NCI-H2227 (cell line): ENCODE measurements around the gene C5orf58.
"Not testable (repeated sequence)": the region's sequence is repeated elsewhere in the genome, so short reads cannot be mapped to it uniquely, and the experiment has no call there.

Source experiments
- DNase-seq: peaks from one replicate; lab custom pipeline; 2025; ENCODE audit not compliant: unreplicated experiment; lab: John Stamatoyannopoulos, UW

C5orf58 gene

DNA sequence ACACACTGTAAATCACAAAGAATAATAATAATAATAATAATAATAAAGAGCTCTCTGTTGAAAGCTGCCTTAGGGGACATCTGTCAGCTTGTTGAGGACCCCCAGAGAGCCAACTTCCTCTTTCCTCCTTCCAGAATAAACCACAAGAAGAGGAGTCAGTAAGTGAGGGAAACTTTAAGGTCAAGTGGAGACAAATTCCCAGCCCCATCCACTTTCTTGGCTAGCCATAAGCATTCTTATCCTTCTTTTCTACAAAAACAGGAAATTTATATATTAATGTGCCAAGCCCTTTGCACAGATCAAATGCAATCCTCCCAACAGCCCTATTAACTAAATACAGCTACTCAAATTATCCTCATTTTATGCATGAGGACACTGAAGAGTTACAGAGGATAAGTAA, 9.4 kb upstream of the C5orf58 start:
- DNase-seq, result no peak

DNA sequence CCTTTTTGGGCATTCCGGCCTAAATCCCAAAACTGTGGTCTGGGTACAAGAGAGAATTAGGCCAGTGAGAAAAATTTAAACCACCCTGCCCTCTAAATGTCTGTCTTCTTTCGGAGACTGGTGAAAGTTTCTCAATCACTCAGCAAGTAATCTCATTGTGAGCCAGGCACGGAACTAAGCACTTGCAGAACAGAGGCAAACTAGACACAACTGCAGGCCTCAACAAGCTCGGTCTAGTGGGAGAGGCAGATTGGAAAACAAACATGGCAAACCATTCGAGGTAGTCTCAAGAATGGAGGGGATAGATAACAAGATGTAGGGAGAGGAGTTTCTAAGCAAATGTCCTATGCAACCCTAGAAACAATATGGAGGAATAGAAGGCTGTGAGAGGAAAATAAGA, 8.9 kb upstream of the C5orf58 start:
- DNase-seq, result no peak

DNA sequence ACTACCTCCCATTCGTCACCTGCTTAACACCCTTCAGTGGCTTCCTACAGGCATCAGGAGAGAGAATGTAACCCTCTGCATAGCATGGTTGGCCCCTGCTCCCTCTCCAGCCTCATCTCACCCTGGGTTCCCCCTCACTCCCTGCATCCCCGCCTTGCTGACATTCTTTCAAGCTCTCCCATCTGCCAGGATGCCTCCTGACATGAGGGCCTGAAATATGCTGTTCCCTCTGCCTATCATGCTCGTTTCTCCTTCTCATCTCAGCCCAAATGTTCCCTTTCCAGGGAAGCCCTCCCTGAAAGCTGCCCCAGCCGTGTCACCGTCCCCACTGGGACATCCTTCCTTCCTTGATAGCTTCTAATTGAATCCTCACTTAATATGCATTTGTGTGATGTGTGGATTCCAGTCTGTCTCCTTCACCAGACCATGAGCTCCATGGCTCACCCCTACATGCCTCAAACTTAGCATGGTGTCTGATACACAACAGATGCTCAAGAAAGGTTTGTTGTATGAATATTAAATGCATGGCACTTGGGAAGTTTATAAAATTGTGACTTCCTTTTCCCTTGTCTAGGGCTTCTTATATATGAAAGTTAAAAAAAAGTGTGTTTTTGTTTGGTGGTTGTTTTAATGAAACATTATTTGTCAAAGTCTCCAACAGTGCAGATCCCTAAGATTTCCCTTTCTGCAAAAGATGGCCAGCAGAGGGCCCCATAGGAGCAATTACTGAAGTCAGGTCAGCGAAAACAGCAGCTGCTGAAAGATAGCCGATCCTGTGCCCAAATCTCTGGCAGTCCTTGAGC, 7.3 kb upstream of the C5orf58 start:
- DNase-seq, result peak; percentile 71

DNA sequence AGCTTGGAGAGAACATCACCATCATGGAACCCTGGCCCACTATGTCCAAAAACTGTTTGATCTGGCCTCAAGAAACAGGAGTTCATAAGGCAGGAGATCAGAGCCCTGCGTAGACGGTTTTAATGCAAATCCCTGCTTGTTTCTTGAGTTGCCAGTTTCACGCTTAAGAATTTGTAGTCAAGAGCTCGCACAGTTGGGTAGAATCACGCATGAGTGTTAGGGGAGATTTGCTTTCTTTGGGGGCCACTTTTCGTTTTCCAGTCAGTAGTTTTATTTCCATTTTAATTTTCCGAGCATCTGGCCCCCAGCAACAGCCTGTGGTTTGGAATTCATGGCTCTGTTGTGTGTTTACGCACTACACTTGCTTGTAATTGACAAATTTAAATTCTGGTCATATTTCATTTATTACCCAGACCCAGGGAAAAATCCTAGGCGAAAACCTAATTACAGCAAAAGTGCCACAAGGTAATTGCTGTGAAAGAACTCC, 6.6 kb upstream of the C5orf58 start:
- no peak for DNase-seq

DNA sequence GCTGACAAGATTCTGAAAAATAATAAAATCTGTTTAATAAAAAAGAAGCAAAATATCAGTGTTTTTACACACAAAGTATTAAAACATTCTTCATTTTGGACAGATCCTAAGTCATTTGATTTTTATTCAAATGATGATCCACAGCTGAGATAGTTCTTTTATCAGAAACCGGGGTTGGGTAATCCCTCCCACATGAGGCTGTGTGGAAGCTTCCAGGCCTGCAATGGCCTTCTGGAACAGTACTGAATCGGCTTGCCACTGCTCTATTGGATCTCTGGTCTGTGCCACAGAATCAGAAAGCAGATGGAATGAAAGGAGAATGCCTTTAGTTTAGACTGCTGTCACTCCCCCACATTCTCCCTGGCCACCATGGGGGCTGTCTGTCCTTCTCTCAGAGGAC, 6.1 kb upstream of the C5orf58 start:
- DNase-seq, result no peak

DNA sequence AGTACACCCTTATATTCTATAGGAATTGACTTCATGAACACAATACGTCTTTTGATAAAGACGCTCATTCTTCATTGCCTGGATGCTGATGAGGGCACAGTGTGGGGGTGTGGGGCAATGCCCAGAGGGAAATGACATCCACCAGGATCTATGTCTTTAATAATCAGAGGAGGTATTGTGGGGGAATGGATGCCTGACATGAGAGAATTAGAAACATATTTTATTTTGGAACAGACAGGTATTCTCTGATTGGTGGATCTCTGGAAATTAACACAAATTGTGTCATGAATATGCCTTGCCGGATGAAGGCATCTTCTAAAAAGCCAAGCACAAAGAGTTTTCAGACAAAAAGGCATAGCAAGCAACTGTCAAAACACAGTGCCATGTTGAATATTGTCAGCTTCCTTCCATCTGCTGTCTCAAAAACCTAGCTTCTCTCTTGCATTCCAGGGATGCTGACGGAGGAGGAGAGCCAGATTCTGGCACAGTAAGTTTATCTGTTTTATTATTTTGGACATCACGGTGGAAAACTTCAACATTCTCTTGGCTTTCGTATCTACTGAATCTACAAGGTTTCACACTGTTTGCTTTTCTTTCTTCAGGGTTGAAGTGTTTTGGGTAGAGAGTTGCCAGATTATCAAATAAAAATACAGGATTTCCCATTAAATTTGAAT, 3.9 kb upstream of the C5orf58 start:
- DNase-seq, result no peak

DNA sequence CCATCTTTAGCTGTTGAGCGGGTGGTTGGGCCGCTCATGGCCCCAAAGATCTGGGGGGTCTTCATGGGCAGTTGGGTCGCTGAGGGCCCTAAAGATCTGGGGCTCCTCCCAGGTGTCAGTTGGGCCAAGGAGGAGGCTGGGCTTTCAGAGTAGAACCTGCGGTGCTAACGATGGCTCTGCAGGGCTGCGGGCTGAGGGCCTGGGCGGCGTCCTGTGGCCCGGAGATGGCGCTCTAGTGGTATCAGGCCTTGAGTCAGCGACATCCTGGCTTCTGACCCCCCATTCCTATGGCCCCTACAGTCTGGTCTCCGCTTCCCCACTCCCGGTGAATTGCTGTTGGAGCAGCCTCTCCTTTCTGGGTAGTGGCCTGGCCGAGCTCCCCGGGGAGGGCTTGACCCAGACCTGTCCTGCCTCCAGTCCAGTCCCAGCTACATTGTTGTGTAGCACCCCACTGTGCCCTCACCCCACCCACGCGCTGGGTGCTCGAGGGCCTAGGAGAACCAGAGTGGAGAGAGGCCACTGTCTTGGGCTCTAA, 640 bp downstream of the C5orf58 start:
- no peak for DNase-seq

DNA sequence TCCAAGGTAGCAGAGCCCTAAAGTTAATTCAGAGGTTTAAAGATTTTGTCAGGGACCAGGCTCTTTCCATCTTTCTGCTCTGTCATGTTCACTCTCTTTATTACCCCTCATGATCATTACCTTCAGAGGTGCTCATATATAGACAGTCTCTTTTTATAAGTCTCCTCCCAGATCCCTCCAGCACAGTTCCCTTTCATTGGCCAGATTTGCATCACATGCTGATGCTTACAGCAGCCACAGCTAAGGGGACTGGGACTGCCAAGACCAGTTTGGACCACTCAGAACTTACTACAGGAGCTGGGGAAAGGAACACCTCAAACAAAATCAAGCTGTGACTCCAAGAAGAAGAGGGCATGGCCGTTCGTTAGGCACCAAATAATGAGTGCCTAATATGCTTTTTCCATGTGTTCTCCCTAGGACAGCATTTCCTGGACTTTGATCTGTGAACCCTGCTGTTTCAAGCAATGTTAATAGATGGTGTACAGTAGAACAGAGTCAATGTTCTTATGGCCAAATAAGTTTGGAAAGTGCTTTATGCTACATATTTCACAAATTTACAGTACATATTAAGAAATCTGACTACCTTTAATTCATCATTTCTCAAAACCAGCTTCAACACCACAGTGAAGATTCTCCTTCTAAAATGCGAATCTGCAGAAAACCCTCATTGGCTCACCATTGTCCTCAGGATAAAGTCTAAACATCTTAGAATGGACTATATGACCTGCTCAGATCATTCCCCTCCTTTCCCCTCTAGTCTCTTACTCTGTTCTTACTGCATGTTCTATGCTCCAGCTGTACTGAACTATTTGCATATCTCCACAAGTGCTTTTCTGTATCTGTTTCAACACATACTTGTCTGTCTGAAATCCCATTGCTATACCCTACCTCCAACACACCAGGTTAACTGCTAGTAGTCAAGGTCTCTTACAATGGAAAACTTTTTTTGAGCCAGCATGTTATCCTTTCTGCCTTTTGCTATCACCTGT, 3.4 kb downstream of the C5orf58 start:
- DNase-seq, result no peak

DNA sequence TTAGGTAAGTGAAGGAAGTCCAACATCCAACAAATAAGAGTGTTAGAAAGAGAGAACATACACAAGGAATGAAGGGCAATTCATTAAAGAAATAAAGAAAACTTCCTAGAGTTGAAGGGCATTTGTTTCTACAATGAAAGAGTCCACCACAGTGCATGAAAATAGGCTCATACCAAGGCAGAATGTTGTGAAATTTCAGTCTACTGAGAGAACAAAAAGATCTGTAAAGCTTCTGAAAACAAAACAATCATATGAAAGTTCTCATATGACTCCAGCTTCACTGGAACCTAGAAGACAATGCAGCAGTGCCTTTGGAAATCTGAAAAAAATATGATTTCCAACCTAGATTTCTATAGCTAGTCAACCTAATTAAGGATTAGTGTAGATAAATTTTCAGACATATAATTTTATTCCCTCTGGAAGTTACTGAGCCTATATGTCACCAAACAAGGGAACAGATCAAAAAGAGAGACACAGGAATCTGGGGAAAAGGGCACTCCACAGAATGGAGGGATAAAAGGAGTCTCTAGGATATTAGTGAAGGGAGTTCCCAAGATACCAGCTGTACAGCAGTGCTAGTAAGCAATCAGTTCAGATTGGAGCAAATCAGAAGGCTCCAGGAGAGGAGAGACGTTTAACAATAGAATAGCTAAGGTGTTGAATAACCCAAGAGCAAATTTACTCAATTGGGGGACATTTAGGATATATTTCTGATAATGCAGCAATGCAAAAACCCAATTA, 5.8 kb downstream of the C5orf58 start:
- DNase-seq, result no peak

DNA sequence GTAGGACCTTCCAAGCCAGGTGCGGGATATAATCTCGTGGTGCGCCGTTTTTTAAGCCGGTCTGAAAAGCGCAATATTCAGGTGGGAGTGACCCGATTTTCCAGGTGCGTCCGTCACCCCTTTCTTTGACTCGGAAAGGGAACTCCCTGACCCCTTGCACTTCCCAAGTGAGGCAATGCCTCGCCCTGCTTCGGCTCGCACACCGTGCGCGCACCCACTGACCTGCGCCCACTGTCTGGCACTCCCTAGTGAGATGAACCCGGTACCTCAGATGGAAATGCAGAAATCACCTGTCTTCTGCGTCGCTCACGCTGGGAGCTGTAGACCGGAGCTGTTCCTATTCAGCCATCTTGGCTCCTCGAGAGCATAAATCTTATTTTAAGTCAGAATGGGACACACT, 12.7 kb downstream of the C5orf58 start:
- DNase-seq, result not testable (repeated sequence)

DNA sequence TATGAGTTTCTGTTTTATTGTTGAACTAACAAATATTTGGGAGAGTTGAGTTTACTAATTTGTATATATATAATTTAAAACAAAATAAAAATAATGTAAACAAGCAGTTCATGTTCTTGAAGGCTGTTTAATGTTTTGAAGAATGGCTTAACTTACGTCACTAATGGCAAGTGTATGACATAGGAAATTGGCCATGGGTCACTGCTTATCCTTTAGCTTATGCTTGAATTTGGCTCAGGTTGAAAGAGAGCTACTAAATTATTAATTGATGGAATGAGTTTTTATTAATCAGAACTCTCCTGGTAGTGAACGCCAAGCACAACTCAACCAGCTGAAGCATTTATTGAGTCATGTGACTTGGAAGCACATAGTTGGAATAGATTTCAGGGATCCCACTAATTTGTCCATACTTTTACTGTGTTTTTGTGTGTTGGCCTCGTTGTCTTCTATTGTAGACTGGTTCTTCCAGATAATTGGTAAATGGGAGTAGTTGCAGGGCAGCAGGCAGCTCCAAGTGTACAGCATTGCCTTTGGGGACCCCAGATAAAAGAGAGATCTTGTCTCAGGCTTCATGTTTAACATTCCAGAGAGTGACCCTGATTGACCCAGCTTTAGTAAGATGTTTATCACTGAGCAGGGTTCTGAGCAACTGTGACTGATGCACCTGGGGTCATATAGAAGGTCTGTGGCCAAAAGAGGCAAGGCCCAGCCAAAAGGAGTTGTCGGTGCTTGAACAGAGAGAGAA, 13.5 kb downstream of the C5orf58 start:
- no peak for DNase-seq

DNA sequence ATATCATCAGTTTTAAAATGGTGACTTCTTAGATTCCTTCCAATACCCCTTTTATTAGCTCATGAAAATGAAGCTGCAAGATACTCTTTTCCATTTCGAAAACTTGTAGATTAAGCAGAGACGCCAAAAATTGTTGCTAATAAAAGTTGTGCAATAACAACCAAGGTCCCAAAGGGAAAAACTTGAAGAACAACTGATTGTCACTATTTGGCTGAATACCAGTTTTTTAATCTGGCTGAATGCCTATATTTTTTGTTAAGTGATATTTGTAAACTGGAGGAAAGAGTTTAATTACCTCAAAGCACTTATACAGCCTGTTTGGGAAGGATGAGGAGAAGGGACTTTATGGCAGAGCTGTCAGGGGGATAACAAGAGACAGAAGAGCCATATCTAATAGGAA, 14.6 kb downstream of the C5orf58 start:
- DNase-seq, result no peak

DNA sequence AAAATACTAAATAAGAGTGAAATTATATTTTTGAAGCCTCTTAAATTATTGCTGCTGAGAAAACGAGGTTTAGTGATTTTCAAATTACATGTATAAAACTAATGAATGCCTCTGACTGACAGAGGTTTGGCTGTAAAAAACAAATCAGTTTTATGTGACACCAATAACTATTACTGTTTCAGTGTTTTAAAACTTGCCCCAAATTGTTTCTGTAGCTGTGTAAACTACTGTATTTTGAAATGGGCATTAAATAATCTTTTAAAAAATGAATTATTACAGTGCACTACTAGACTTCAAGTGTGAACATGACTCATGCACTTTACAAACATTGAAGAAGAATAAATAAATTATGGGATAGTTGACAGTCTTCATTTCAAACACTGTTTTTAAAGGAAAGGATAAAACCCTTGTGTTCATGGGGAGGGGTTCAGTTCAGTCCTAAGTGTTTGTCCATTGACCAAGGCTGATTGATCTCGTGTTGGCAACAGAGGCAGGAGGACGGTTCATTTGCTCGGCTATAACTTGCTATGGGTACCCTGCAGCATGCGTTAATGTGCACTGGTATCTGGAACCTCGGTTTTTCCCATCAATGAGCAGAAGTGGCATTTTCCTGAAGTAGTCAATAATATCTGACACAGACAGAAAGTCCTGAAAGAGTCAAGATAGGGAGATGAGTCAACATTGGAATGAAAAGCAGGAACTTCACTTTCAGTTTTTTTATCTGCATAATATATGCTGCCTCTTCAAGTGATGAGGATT, 15.6 kb downstream of the C5orf58 start:
- no peak for DNase-seq

DNA sequence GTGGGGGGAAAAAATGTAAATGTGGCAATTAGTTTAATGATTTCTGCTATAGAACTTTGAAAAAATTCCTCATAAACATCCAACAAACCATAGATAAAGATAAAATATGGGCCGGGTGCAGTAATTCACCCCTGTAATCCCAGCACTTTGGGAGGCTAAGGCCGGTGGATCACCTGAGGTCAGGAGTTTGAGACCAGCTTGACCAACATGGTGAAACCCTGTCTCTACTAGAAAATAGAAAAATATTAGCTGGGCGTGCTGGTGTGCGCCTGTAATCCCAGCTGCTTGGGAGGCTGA, 16.1 kb downstream of the C5orf58 start:
- not testable (repeated sequence) for DNase-seq

DNA sequence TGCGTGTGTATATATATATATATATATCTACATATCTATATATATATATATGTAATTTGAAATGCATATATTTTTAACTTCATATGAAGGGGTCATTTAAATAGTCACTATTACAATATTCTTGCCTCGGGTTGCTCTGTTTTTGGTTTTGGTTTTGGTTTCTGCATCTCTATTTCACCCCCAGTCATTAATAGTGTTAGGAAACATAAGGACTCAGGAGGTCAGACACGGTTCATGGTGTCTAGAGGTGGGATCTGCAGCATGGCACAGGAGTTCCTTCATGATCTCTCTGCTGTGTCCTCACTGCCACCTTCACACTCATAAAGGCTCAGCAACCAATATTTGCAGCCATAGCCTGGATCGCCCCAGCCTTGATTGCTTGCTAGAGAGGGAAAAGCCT, 16.6 kb downstream of the C5orf58 start:
- no peak for DNase-seq

DNA sequence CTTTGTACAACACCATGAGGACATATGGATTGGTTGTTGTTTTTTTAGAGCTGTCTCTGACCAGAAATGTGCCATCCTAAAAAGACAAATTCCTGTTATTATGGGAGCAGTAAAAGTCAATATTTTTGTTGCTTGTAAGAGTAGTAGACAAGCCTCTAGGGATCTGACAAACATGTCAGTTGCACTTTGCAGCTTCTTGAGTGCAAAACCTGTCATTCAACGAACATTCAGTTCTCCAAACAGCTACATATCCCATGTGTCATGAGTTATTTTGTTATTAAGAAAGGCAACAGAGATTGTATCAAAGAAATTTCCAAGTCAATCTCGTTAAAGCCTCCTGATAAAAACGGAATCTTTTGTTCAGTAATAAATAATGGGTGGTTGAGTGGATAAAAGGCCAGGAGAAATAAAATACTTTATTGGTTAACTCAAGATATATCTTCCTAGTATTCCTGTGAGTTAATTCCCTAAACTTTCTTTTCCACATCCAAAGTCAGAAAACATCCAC, 18.1 kb downstream of the C5orf58 start:
- no peak for DNase-seq

DNA sequence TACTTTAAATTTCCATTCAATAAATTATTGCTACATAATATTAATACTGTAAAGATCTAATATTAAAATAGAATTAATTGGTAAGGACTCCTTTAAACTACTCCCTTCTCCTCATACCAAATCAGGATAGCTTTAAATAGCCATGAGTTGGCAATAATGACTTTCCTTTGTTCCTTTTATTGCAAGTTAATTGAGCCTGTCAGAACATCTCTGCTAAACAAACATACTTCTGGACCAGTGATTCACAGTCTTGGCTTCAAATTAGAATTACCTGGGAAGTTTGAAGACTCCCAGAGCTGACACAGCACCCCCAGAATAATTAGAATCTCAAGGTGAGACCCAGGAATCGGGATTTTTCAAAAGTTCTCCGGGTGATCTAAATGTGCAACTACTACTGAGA, 18.7 kb downstream of the C5orf58 start:
- DNase-seq, result no peak

DNA sequence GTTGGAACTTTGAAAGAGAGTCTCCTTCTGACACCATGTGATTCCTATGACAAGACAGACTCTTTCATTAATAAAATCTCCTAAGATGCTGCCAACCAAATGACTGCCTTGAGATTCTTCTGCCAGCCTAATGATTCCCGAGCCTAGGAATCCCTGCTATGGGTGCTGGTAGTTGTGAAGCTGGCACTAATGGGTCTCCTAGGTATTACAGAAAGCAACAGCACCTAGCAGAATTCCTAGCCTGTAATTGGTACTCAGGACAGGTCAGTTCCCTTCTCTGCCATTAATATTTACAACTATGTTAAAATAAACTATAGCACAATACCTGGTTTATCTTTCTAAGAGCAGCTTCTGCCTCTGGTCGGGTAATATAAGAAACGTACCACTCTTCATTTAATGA, 19.3 kb downstream of the C5orf58 start:
- no peak for DNase-seq
